ENCODE measurements around the gene XRCC4. TPM values are rescaled to one million over a fixed set of nuclear protein-coding genes. Genes with fewer than 3 reads are reported as not detected.

XRCC4 gene
- total RNA-seq, 1 experiment from 2014 or later: 10.8 TPM

DNA sequence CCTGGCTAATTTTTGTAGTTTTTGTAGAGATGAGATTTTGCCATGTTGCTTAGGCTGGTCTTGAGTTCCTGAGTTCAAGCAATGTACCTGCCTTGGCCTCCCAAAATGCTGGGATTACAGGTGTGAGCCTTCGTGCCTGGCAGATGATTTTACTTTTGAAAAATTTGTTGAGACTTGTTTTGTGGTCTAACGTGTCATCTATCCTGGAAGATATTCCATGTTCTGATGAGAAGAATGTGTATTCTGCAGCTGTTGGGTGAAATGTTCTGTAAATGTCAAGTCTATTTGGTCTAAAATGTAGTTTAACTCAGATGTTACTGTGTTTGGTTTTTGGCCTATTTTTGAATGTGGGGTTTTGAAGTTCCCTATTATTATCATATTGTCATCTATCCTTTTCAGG lies 145.6 kb downstream of the XRCC4 start:
- no peak overlapping the region; a peak in 1 of 7 replicates for H3K27ac Mint-ChIP-seq
- H3K36me3 Mint-ChIP-seq (ENCODE audit: insufficient read depth in 1 of 3, low read depth in 3 of 3): peaks cover 0 to 2% (median 0%) of the 10 kb centered on the region in 3 experiments; a peak in 1 of 7 replicates
- H3K18ac ChIP-seq (ENCODE audit: insufficient read length, low read depth, low read length): no peak overlapping the region
- H3K27me3 ChIP-seq (ENCODE audit: insufficient read depth, low read length): no peaks in the 10 kb centered on the region
- no peaks in the 10 kb centered on the region; a peak in 1 of 5 replicates for H3K9me3 Mint-ChIP-seq
- no peaks in the 10 kb centered on the region for H3K23me2 ChIP-seq (ENCODE audit: insufficient read length, low read depth, low read length, poor library complexity, severe bottlenecking)
- no peak overlapping the region for H3K27ac ChIP-seq (ENCODE audit: insufficient read length, low read depth, low read length)
- H2BK5ac ChIP-seq (ENCODE audit: insufficient read length, low read length): no peak overlapping the region
- H3K14ac ChIP-seq (ENCODE audit: insufficient read depth, low read length): no peak overlapping the region
- H4K8ac ChIP-seq (replicated peaks; ENCODE audit: insufficient read length, low read depth, low read length): no peak overlapping the region
- DNase-seq: no peak
- no peak overlapping the region for H4K91ac ChIP-seq (ENCODE audit: insufficient read length, low read depth, low read length)
- WGBS (ENCODE audit: extremely low coverage, insufficient read length, low lambda C conversion rate): no CpG with 5 or more reads among the region's 2 CpGs
- H3K4me1 Mint-ChIP-seq: peaks cover 22 to 23% of the 10 kb centered on the region in 2 experiments
- H3T11ph ChIP-seq (ENCODE audit: low read length): no peak overlapping the region
- no peaks in the 10 kb centered on the region for H4K20me1 ChIP-seq (ENCODE audit: control insufficient read depth, insufficient read depth, insufficient read length)
- no peak overlapping the region for H3K56ac ChIP-seq (ENCODE audit: insufficient read length, low read depth, low read length)
- no peaks in the 10 kb centered on the region for H3K9me3 ChIP-seq (ENCODE audit: control insufficient read depth, low read depth, low read length)
- H3K4me2 ChIP-seq (ENCODE audit: insufficient read depth, insufficient read length, low read length): no peak overlapping the region
- no peak overlapping the region for H3K4ac ChIP-seq (ENCODE audit: low read depth, low read length)
- H2BK120ac ChIP-seq (ENCODE audit: low read depth, low read length, poor library complexity, severe bottlenecking): no peak overlapping the region
- H4K5ac ChIP-seq (ENCODE audit: insufficient read length, low read depth, low read length): no peak overlapping the region
- no peak overlapping the region for H3K9ac ChIP-seq (ENCODE audit: extremely low read depth, insufficient read length, low read length)
- no peak overlapping the region for H2BK12ac ChIP-seq (ENCODE audit: insufficient read length, low read depth, low read length)
- H3K27me3 Mint-ChIP-seq (ENCODE audit: low read depth): no peaks in the 10 kb centered on the region
- no peak overlapping the region for H2BK20ac ChIP-seq (ENCODE audit: low read depth, low read length, poor library complexity, severe bottlenecking)
- TF ChIP-seq, protein P1, sequence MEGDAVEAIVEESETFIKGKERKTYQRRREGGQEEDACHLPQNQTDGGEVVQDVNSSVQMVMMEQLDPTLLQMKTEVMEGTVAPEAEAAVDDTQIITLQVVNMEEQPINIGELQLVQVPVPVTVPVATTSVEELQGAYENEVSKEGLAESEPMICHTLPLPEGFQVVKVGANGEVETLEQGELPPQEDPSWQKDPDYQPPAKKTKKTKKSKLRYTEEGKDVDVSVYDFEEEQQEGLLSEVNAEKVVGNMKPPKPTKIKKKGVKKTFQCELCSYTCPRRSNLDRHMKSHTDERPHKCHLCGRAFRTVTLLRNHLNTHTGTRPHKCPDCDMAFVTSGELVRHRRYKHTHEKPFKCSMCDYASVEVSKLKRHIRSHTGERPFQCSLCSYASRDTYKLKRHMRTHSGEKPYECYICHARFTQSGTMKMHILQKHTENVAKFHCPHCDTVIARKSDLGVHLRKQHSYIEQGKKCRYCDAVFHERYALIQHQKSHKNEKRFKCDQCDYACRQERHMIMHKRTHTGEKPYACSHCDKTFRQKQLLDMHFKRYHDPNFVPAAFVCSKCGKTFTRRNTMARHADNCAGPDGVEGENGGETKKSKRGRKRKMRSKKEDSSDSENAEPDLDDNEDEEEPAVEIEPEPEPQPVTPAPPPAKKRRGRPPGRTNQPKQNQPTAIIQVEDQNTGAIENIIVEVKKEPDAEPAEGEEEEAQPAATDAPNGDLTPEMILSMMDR (conservative IDR thresholded peaks at IDR 0.05): no peak
- H3K23ac ChIP-seq (ENCODE audit: insufficient read length, low read depth, low read length): no peak overlapping the region
- no peaks in the 10 kb centered on the region for H3K79me2 ChIP-seq (ENCODE audit: insufficient read depth, low read length)
- no peak overlapping the region for H2AK5ac ChIP-seq (ENCODE audit: insufficient read length, low read length)
- H2BK15ac ChIP-seq (ENCODE audit: low read depth, low read length): no peak overlapping the region
- H2AFZ ChIP-seq (ENCODE audit: low read length): no peak overlapping the region
- no peak overlapping the region for H3K4me3 Mint-ChIP-seq
- 0 out of 2 replicates have a peak, but pooled peaks cover 2% of the 10 kb centered on the region for H3K4me1 ChIP-seq (ENCODE audit: insufficient read depth, low read length)
- no peaks in the 10 kb centered on the region for H3K79me1 ChIP-seq (ENCODE audit: insufficient read depth, low read depth, low read length, poor library complexity, severe bottlenecking)
